ENCODE data around the gene HNRNPAB.
"Not testable (repeated sequence)": the region's sequence is repeated elsewhere in the genome, so short reads cannot be mapped to it uniquely, and the experiment has no call there.

HNRNPAB gene

DNA sequence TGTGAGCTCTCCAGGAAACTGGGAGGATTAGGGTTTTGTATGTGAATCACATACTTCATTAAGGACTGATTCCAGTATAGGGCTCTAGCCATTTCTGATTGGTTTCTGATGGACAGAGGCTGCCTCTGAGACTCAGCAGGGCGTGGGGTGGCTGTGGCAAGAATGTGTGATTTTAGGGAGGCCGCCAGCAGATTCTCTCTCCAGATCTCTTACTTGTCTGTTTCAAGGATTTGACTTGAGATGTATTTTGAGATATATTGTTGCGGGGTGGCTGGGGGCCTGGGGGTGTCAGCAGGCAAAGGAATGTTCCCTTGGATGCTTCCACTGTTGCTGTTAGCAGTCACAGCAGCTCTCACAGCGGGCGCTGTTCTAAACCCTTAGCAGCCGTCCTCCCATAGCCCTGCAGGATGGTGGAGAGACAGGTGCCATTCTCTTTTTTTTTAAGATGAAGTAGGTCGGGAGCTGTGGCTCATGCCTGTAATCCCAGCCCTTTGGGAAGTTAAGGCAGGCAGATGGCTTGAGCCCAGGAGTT, 8.0 kb upstream of the HNRNPAB start:
- DNase-seq (ENCODE audit: low read depth, low spot score) = no peak

DNA sequence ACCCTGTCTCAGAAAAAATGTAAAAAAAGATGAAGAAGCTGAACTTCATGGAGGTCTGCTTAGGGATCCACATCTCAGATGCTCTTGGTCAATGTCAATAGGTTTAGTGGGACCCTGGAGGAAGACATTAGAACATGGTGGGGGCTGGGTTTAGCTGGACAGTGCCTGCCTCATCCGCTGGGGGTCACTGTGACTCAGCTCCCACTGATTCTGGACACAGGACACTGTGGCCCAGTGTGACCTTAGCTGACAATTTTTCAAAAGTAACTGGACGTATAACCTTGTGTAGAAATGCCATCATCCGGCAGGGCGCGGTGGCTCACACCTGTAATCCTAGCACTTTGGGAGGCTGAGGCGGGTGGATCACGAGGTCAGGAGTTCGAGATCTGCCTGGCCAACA, 7.3 kb upstream of the HNRNPAB start:
- DNase-seq (ENCODE audit: low read depth, low spot score) = no peak

DNA sequence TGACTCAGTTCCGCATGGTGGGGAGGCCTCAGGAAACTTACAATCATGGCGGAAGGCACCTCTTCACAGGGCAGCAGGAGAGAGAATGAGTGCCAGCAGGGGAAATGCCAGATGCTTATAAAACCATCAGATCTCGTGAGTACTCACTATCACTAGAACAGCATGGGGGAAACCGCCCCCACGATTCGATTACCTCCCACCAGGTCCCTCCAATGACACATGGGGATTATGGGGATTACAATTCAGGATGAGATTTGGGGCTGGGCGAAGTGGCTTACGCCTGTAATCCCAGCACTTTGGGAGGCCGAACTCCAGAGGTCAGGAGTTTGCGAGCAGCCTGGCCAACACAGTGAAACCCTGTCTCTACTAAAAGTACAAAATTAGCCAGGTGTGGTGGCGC, 6.2 kb upstream of the HNRNPAB start:
- not testable (repeated sequence) for DNase-seq (ENCODE audit: low read depth, low spot score)

DNA sequence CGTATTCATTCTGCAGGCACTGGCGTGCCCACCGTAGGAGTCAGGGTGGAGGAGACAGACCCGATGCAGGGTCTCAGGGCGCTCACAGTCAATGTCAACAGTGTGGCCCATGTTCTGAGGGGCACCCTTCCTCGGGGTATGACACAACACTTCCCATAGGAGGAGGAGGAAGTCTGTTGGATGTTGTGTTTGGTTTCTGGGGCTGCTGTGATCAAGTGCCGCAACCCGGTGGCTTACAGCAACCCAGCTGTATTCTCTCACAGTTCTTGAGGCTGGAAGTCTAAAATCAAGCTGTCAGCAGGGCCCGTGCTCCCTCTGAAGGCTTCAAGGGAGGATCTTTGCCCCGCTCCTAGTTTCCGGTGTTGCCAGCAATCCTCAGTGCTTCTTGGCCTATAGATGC, 5.6 kb upstream of the HNRNPAB start:
- DNase-seq (ENCODE audit: low read depth, low spot score) = no peak

DNA sequence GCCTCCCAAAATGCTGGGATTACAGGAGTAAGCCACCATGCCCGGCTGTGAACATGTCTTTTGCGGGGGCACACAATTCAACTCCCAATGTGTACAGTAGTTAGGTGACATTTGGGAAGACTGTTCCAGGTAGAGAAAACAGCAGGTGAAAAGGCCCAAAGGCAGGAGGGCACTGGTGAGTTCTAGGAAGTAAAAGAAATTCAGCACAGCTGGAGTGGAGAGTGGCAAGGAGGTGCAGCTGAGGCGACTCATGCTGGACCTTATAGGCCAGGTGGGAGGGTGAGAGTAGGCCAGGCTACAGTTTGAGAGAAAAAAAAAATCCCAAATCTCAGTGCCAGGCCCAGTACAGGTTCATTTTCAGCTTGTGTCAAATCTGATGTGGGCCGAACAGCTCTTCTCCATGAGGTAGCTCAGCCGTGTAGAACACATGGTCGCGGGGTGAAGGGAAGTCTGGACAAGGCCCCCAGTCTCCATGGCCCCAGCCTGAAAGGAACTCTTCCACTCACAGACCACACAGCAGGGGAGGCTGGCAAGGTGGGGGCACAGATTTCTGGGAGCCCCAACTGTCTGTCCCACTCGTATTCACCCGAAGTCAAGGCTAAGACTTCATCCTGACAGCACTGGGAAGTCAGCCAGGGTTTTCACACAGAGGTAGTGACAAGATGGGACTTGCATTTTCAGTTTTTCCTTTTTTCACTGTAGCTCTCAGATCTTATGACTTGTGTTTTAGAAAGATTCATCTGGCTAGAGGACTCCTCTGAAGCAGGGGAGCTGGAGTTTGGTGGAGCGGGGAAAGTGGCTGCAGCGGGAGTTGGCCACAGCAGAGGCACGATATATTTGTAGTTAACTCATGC, 4.5 kb upstream of the HNRNPAB start:
- DNase-seq (ENCODE audit: low read depth, low spot score) = no peak

DNA sequence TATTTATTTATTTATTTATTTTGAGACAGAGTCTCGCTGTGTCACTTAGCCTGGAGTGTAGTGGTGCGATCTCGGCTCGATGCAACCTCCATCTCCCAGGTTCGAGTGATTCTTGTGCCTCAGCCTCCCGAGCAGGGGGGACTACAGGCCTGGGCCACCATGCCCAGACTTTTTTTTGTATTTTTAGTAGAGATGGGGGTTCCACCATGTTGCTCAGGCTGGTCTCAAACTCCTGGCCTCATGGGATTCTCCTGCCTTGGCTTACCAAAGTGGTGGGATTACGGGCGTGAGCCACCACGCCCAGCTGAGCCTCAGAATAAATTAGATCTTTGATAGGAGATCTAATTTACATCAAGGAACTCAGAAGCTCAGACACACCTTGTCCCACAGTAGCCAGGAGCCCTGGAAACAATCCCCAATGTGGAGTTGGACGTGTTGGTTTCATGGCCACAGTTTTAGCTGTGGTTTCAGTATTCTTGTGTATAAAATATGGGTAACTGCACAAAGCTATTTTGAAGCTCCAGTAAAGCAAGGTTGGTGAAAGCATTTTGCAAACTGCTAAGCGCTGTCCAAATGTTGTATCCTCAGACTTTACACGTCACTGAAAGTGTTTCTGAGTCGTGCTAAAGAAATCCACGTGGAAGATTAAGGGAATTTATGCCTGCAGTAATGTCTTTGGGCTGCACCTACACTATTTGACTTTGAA, 3.0 kb upstream of the HNRNPAB start:
- DNase-seq (ENCODE audit: low read depth, low spot score) = no peak

DNA sequence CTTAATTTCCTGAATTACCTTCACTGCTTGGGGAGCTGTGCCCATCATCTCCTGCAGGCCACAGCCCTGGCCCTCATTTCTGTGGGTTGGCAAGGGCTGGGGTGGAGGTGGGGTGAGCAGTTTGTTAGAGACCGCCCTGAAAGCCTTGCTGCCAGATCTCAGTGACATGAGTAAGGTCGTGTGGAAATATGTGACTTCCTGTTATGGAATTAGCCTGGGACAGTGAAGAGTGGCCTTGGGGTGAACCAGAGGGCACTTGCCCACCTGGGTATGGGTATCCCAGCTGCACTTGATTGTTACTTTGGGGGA, 2.5 kb upstream of the HNRNPAB start:
- DNase-seq (ENCODE audit: low read depth, low spot score) = no peak

DNA sequence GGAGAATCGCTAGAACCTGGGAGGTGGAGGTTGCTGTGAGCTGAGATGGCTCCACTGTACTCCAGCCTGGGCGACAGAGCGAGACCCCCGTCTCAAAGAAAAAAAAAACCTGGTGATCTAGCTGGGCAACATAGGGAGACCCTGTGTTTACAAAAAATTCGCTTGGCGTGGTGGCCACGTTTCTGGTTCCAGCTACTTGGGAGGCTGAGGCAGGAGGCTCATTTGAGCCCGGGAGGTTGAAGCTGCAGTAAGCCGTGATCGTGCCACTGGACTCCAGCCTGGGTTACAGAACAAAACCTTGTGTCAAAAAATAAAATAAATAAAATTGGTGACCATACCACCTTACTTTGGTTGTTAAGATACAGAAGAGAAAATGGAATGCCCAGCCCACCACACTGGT, 1.8 kb upstream of the HNRNPAB start:
- DNase-seq (ENCODE audit: low read depth, low spot score) = no peak

DNA sequence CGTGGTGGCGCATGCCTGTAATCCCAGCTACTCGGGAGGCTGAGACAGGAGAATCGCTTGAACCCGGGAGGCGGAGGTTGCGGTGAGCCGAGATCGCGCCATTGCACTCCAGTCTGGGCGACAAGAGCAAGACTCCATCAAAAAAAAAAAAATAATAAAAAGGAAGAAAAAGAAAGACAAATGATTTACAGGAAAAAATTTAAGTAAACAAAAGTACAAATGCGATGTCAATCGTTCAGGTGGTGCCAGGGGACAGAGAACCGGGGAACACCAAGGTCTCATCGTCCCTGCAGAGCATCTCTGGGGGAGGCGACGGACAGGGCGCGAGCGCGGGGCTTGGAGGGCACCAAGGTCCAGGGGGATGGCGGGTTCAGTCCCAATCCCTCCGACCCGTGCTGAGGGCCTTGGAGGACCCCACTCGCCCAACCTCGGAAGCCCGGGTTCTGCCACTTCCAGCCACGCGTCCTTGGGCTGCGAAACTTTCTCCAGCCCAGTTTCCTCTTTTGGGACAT, 607 bp upstream of the HNRNPAB start:
- DNase-seq (ENCODE audit: low read depth, low spot score) = no peak

DNA sequence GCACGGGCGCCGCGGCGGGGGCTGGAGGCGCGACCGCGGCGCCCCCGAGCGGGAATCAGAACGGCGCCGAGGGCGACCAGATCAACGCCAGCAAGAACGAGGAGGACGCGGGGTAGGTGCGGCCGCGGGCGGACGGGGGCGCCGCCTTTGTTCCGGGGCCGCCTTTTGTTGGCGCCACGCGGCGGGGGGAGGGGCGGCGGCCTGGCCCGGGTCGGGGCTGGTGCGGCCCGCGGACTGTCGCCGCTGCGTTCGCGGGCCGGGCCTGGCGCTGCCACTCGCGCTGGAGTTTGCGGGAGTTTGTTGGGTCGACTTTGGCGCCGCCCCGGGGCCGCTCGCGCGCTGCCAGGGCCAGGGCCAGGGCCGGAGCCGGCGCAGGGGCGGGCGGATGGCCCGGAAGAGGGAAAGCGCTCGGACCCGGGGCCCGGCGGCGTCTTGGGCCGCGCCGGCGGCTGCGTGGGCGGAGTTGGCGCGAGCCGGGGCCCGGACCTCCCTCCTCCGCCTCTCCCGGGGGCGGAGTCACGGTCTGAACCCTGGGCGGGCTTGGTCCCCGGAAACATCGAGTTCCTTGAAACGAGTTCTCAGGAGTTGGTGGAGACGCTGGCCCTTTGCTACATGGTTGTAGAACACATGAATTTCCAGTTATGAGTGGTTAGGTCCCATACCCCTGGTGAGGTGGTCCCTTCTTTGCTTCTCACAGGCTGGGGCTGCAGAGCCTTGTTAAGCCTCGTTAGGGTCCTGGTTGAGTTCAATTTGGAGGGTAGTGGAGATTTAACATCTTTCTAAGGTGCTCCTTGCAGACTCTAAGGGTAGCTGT, 809 bp downstream of the HNRNPAB start:
- DNase-seq (ENCODE audit: low read depth, low spot score) = no peak

DNA sequence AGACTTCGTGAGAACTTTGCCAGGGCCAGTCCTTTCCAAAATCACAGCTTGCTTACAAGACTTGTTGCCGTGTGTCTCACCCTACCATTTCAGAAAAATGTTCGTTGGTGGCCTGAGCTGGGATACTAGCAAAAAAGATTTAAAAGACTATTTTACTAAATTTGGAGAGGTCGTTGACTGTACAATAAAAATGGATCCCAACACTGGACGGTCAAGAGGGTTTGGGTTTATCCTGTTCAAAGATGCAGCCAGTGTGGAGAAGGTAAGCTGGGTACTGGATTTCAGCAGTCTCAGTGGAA, 1.4 kb downstream of the HNRNPAB start:
- DNase-seq (ENCODE audit: low read depth, low spot score) = no peak

DNA sequence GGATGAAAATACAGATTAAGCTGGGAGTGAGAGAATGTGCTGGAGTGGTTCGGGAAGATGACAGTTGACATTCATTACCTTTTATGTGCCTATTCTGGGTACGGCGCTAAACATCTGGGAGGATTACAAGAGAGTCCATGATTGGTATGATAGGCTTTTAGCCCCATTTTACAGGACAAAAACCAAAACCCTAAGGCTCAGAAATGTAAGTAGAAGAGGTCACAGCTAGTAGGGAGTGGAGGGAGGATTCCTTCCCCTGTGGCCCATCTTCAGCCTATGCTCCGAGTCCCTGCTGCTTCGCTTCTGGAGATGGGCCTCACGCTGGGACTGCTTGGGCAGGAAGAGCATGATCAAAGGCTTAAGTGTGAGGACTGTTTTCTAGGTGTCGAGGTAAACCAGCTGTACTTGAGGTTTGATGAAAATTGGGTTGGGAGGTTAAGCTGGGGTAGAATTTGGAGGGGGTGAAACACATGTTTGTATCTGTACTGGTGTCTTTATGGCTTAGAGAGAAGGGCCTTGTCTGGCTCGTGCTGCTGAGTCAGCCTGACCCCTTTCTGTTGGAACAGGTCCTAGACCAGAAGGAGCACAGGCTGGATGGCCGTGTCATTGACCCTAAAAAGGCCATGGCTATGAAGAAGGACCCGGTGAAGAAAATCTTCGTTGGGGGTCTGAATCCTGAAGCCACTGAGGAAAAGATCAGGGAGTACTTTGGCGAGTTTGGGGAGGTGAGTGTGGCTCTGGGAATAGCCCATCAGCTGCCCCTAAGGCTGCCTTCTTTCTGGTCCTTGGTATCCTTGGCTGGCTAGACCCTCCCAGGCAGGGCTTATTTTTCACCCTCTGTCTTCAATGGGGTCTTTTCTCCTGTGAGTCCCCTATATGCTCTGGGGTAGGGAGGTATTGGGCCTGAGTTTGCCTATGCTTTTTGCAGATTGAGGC, 2.1 kb downstream of the HNRNPAB start:
- DNase-seq (ENCODE audit: low read depth, low spot score) = no peak

DNA sequence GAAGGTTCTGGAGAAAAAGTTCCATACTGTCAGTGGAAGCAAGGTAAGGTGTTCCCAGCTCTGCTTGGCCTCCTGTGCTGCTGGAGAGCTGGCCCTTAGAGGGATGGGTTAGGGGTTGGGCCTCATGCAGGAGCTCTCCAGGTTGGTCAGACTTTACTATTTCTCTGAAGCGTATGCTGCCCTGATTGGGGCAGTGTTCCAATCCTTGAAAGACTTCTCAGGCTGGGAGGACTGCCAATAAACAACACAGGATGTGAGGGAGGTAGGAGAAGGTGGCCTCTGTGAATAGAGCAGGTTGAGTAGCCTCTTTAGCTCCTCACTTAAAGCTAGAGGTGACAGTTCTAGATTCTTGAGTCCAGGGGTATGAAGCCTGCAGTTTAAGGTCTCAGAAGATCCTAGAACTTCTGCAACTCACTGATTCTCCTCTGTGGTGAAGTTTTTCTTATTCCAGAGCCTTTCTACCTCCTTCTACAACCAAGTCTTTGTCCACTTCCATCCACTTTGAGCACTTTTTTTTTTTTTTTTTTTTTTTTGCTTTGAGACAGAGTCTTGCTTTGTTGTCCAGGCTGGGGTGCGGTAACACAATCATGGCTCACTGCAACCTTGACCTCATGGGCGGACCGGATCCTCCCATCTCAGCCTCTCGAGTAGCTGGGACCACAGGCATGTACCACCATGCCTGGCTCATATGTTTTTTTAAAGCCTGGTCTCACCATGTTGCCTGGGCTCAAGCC, 3.0 kb downstream of the HNRNPAB start:
- DNase-seq (ENCODE audit: low read depth, low spot score) = no peak

DNA sequence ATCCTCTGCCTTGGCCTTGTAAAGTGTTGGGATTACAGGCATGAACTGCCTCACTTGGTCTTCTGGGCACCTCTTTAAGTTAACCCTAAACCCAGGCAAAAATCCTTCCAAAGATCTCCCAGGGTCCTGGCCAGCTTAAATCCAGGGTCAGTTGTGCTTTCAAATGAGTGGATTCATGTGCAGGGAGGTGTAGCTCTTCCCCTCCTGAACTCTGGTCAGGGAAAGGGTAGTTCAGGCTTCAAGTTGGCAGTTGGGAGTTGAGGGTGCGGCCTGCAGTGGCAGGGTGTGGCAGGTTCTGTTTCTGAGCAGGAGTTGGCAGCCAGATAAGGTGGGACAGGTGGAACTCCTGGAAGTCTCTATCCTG, 3.6 kb downstream of the HNRNPAB start:
- DNase-seq (ENCODE audit: low read depth, low spot score) = no peak

DNA sequence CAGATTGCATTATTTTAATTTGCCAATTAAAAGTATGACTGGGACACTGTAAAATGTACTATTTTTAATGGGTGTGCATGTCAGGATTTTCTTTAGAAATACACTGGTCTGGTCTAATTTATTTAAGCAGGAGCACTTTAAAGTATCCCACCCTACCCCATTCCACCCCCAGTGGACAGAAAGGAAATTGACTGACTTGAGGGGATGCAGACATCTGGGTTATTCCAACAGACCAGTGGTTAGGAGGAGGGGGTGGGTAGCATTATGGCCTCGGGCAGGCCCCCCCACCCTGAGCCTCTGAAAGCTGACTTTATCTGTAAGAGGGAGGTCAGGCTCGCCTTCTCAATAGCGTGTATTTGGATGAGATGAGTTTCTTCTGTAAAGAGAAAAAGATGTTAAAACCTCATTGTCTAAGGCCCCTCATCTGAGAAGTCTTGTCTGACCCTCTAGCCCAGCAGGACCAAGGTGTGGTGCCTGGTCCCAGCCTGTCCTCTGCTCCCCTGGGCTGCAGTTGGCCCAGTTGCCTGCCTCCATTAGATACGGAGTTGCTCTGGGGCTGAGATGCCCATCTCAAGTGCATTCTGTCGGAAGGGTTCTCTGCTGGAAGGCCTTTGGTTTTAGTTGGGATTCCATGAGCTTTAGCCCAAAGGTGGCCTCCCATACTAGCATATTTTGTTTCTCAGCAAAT, 4.4 kb downstream of the HNRNPAB start:
- no peak for DNase-seq (ENCODE audit: low read depth, low spot score)

DNA sequence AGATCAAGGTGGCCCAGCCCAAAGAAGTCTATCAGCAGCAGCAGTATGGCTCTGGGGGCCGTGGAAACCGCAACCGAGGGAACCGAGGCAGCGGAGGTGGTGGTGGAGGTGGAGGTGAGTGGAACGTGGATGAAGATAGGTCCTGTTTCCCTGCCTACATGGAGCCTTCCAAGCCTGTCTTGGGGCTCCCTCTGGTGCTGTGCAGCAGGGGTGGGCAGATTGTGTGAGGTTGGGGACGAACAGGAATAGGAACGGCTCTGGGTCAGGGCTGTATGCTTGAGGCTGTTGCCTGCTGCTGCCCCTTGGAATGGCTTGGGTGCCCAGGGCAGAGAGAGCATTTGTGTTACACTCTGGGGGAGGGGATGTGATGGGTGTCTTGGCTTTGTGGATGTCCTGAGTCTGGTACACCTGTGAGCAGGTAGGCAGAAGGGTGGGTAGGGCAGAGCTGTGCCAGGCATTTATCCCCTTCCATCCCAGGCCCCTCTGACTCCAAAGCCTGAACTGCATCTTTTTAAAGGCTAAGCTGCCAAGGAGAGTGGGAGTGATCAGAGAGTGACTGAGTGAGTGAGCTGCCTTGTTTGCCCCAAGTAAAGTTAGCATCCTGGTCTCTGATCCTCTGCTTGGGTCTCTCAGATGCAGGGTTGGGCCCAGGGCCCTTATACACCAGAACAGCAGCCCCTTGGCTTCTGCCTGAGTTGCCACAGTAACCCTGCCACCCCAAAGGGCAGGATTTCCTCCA, 5.2 kb downstream of the HNRNPAB start:
- DNase-seq (ENCODE audit: low read depth, low spot score) = no peak

DNA sequence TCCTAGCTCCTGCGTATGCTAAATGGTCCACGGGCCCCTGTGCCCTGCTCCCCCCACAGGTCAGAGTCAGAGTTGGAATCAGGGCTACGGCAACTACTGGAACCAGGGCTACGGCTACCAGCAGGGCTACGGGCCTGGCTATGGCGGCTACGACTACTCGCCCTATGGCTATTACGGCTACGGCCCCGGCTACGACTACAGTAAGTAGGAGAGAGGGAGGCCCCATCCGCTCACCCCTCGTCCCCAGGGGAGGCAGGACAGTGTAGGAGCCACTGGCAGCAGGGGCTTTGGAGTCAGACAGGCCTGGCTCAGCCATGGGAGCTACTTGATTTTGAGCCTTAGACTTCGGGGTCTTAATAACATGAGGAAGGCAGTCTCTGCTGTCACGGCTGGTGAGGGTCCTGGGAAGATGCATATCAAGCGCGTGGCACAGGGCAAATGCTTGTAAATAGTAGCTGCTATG, 5.8 kb downstream of the HNRNPAB start:
- DNase-seq (ENCODE audit: low read depth, low spot score) = no peak

DNA sequence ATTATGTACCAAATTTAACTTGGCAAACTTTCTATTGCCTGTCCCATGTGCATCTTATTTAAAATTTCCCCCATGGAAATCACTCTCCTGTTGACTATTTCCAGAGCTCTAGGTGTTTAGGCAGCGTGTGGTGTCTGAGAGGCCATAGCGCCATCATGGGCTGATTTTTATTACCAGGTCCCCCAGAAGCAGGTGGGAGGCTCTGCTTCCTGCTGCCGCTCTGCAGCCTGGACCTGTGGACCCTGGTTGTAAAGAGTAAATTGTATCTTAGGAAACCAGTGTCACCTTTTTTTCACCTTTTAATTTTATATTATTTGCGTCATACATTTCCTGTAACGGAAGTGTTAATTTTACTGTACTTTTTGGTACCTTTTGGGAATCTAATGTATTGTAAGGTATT, 6.4 kb downstream of the HNRNPAB start:
- DNase-seq (ENCODE audit: low read depth, low spot score) = no peak
